ENCODE results near the gene DEFB129.

- TF ChIP-seq YY1 (IDR thresholded peaks at IDR 0.05; ENCODE audit: insufficient read depth, insufficient read length) (no peak), SUZ12 (IDR thresholded peaks at IDR 0.05; ENCODE audit: extremely low read depth, insufficient read depth, insufficient read length) (no peak), ZNF274 (IDR thresholded peaks at IDR 0.05; ENCODE audit: low read depth, low read length) (no peak; the same call in 1 of the 2 replicates)
These were observed 7.6 kb upstream of the DEFB129 start for GRCh38 chr20:219290-220115.
